WTC11 (cell line): ENCODE data around the gene PGGHG.

Source experiments
- CTCF ChIP-seq: fragments of 200-600 bp; IDR thresholded peaks from 2 replicates; pipeline ENCODE4 v1.8.0; 2022; ENCODE audit warnings: antibody characterized with exemption
- FOXP4 ChIP-seq: sonication (generic); formaldehyde crosslinking; IDR thresholded peaks from 2 replicates; pipeline ENCODE4 v1.8.0; 2022; ENCODE audit warnings: mild to moderate bottlenecking, missing genetic modification reagents
- STAT6 ChIP-seq: sonication (generic); formaldehyde crosslinking; conservative IDR thresholded peaks from 2 replicates; pipeline ENCODE4 v1.8.1; 2023; ENCODE audit warnings: mild to moderate bottlenecking, low read depth, missing genetic modification reagents, moderate library complexity
- USF1 ChIP-seq: sonication (generic); formaldehyde crosslinking; IDR thresholded peaks from 2 replicates; pipeline ENCODE4 v1.8.0; 2022; ENCODE audit warnings: mild to moderate bottlenecking, missing genetic modification reagents
- ZBTB21 ChIP-seq: sonication (generic); formaldehyde crosslinking; IDR thresholded peaks from 2 replicates; pipeline ENCODE4 v1.8.1; 2023; ENCODE audit warnings: mild to moderate bottlenecking, missing genetic modification reagents, borderline replicate concordance
- ZMAT4 ChIP-seq: fragments of 250-450 bp; sonication (Bioruptor Pico); IDR thresholded peaks from 2 replicates; pipeline ENCODE4 v1.9.0; 2021; ENCODE audit warnings: mild to moderate bottlenecking

- TF ChIP-seq CTCF (no peak), ZMAT4 (no peak), USF1 (CRISPR knock-in tag) (no peak), ZBTB21 (CRISPR knock-in tag) (no peak), FOXP4 (no peak), STAT6 (CRISPR knock-in tag) (no peak)
These were observed 16.6 kb upstream of the PGGHG start for GRCh38 chr11:272195-272930.
